ENCODE measurements around the gene BCL2L15. TPM values are rescaled to one million over a fixed set of nuclear protein-coding genes. Genes with fewer than 3 reads are reported as not detected.

BCL2L15 gene
- polyA plus RNA-seq (2013, experiment 1 of 2), result 0.33 TPM
- 0.10 TPM for polyA plus RNA-seq (2013, experiment 2 of 2)

- Histone ChIP-seq H3K27ac (ENCODE audit: low read depth, low read length, severe bottlenecking) (no peak within 1 kb of the TSS), H3K36me3 (ENCODE audit: control insufficient read depth, insufficient read depth, low read length) (no peaks in the 10 kb centered on the region), H3K4me3 (ENCODE audit: extremely low read depth, insufficient read depth, low read length, poor library complexity, severe bottlenecking) (no peak within 1 kb of the TSS), H3K9me3 (ENCODE audit: control insufficient read depth, low read length) (no peaks in the 10 kb centered on the region), H3K4me1 (ENCODE audit: control insufficient read depth, insufficient read depth, low read length, poor library complexity, severe bottlenecking) (no peaks in the 10 kb centered on the region)
- WGBS, 2 experiments (ENCODE audit: insufficient coverage in 2 of 2), result 90 to 100% methylated on average over 2 to 3 of the region's 6 CpGs
These were observed at the start of gene BCL2L15 for GRCh38 chr1:113887402-113888175. Gene BCL2L15 (minus strand): TSS chr1:113887581. CDS start chr1:113887375, 206 bp downstream.

GRCh38 chr1:113937146-113937545 lies 49.8 kb upstream of the BCL2L15 start:
- H3K4me1 ChIP-seq (ENCODE audit: control insufficient read depth, insufficient read depth, low read length, poor library complexity, severe bottlenecking), result peaks cover 2% of the 10 kb centered on the region
- WGBS, 2 experiments (ENCODE audit: insufficient coverage in 2 of 2), result 83% methylated on average over 1 of the region's 1 CpG; no CpG with 5 or more reads in 1 of the 2 experiments
- no peaks in the 10 kb centered on the region for H3K9me3 ChIP-seq (ENCODE audit: control insufficient read depth, low read length)
- no peak overlapping the region for H3K27ac ChIP-seq (ENCODE audit: low read depth, low read length, severe bottlenecking)
- H3K4me3 ChIP-seq (ENCODE audit: extremely low read depth, insufficient read depth, low read length, poor library complexity, severe bottlenecking), result no peak overlapping the region
- peaks cover 25% of the 10 kb centered on the region for H3K36me3 ChIP-seq (ENCODE audit: control insufficient read depth, insufficient read depth, low read length)

- WGBS, 2 experiments (ENCODE audit: insufficient coverage in 2 of 2), result 83% methylated on average over 1 of the region's 1 CpG; no CpG with 5 or more reads in 1 of the 2 experiments
- Histone ChIP-seq H3K9me3 (ENCODE audit: control insufficient read depth, low read length) (no peaks in the 10 kb centered on the region), H3K4me3 (ENCODE audit: extremely low read depth, insufficient read depth, low read length, poor library complexity, severe bottlenecking) (no peak overlapping the region), H3K4me1 (ENCODE audit: control insufficient read depth, insufficient read depth, low read length, poor library complexity, severe bottlenecking) (peaks cover 2% of the 10 kb centered on the region), H3K36me3 (ENCODE audit: control insufficient read depth, insufficient read depth, low read length) (peaks cover 15% of the 10 kb centered on the region), H3K27ac (ENCODE audit: low read depth, low read length, severe bottlenecking) (no peak overlapping the region)
These were observed 48.6 kb upstream of the BCL2L15 start for GRCh38 chr1:113935970-113936369.

GRCh38 chr1:113935176-113935575 lies 47.8 kb upstream of the BCL2L15 start:
- peaks cover 7% of the 10 kb centered on the region for H3K36me3 ChIP-seq (ENCODE audit: control insufficient read depth, insufficient read depth, low read length)
- no peaks in the 10 kb centered on the region for H3K9me3 ChIP-seq (ENCODE audit: control insufficient read depth, low read length)
- H3K27ac ChIP-seq (ENCODE audit: low read depth, low read length, severe bottlenecking), result no peak overlapping the region
- no peak overlapping the region for H3K4me3 ChIP-seq (ENCODE audit: extremely low read depth, insufficient read depth, low read length, poor library complexity, severe bottlenecking)
- 100% methylated on average over 1 of the region's 1 CpG; no CpG with 5 or more reads in 1 of the 2 experiments for WGBS, 2 experiments (ENCODE audit: insufficient coverage in 2 of 2)
- peaks cover 2% of the 10 kb centered on the region for H3K4me1 ChIP-seq (ENCODE audit: control insufficient read depth, insufficient read depth, low read length, poor library complexity, severe bottlenecking)

GRCh38 chr1:113934511-113935055 lies 47.2 kb upstream of the BCL2L15 start:
- peaks cover 2% of the 10 kb centered on the region for H3K4me1 ChIP-seq (ENCODE audit: control insufficient read depth, insufficient read depth, low read length, poor library complexity, severe bottlenecking)
- H3K4me3 ChIP-seq (ENCODE audit: extremely low read depth, insufficient read depth, low read length, poor library complexity, severe bottlenecking), result no peak overlapping the region
- no peaks in the 10 kb centered on the region for H3K9me3 ChIP-seq (ENCODE audit: control insufficient read depth, low read length)
- H3K36me3 ChIP-seq (ENCODE audit: control insufficient read depth, insufficient read depth, low read length), result peaks cover 3% of the 10 kb centered on the region
- 84 to 94% methylated on average over 4 to 5 of the region's 5 CpGs for WGBS, 2 experiments (ENCODE audit: insufficient coverage in 2 of 2)
- H3K27ac ChIP-seq (ENCODE audit: low read depth, low read length, severe bottlenecking), result no peak overlapping the region

- no peak overlapping the region for H3K27ac ChIP-seq (ENCODE audit: low read depth, low read length, severe bottlenecking)
- no peaks in the 10 kb centered on the region for H3K9me3 ChIP-seq (ENCODE audit: control insufficient read depth, low read length)
- peaks cover 3% of the 10 kb centered on the region for H3K36me3 ChIP-seq (ENCODE audit: control insufficient read depth, insufficient read depth, low read length)
- peaks cover 2% of the 10 kb centered on the region for H3K4me1 ChIP-seq (ENCODE audit: control insufficient read depth, insufficient read depth, low read length, poor library complexity, severe bottlenecking)
- no peak overlapping the region for H3K4me3 ChIP-seq (ENCODE audit: extremely low read depth, insufficient read depth, low read length, poor library complexity, severe bottlenecking)
These were observed 46.6 kb upstream of the BCL2L15 start for GRCh38 chr1:113934006-113934405.

GRCh38 chr1:113931451-113931851 lies 44.1 kb upstream of the BCL2L15 start:
- WGBS, 2 experiments (ENCODE audit: insufficient coverage in 2 of 2), result 100% methylated on average over 1 of the region's 3 CpGs
- Histone ChIP-seq H3K4me1 (ENCODE audit: control insufficient read depth, insufficient read depth, low read length, poor library complexity, severe bottlenecking) (peaks cover 5% of the 10 kb centered on the region), H3K27ac (ENCODE audit: low read depth, low read length, severe bottlenecking) (no peak overlapping the region), H3K4me3 (ENCODE audit: extremely low read depth, insufficient read depth, low read length, poor library complexity, severe bottlenecking) (peak overlapping the region; percentile 74), H3K36me3 (ENCODE audit: control insufficient read depth, insufficient read depth, low read length) (peaks cover 3% of the 10 kb centered on the region), H3K9me3 (ENCODE audit: control insufficient read depth, low read length) (no peaks in the 10 kb centered on the region)

- WGBS, 2 experiments (ENCODE audit: insufficient coverage in 2 of 2), result 2% methylated on average over 5 of the region's 8 CpGs; no CpG with 5 or more reads in 1 of the 2 experiments
- H3K9me3 ChIP-seq (ENCODE audit: control insufficient read depth, low read length), result no peaks in the 10 kb centered on the region
- peak overlapping the region; percentile 92 for H3K27ac ChIP-seq (ENCODE audit: low read depth, low read length, severe bottlenecking)
- peak overlapping the region; percentile 74 for H3K4me3 ChIP-seq (ENCODE audit: extremely low read depth, insufficient read depth, low read length, poor library complexity, severe bottlenecking)
- H3K4me1 ChIP-seq (ENCODE audit: control insufficient read depth, insufficient read depth, low read length, poor library complexity, severe bottlenecking), result peaks cover 5% of the 10 kb centered on the region
- H3K36me3 ChIP-seq (ENCODE audit: control insufficient read depth, insufficient read depth, low read length), result peaks cover 3% of the 10 kb centered on the region
These were observed 43.2 kb upstream of the BCL2L15 start for GRCh38 chr1:113930499-113931161.

- Histone ChIP-seq H3K27ac (ENCODE audit: low read depth, low read length, severe bottlenecking) (peak overlapping the region; percentile 92), H3K9me3 (ENCODE audit: control insufficient read depth, low read length) (no peaks in the 10 kb centered on the region), H3K4me1 (ENCODE audit: control insufficient read depth, insufficient read depth, low read length, poor library complexity, severe bottlenecking) (peaks cover 5% of the 10 kb centered on the region), H3K36me3 (ENCODE audit: control insufficient read depth, insufficient read depth, low read length) (peaks cover 3% of the 10 kb centered on the region), H3K4me3 (ENCODE audit: extremely low read depth, insufficient read depth, low read length, poor library complexity, severe bottlenecking) (peak overlapping the region; percentile 74)
- WGBS, 2 experiments (ENCODE audit: insufficient coverage in 2 of 2), result 0 to 1% methylated on average over 38 to 53 of the region's 64 CpGs
These were observed 42.5 kb upstream of the BCL2L15 start for GRCh38 chr1:113929750-113930498.

GRCh38 chr1:113928941-113929749 lies 41.8 kb upstream of the BCL2L15 start, which contains the start of gene HIPK1:
Gene HIPK1 (plus strand): TSS chr1:113929324.
- WGBS, 2 experiments (ENCODE audit: insufficient coverage in 2 of 2), result 0 to 1% methylated on average over 41 to 44 of the region's 61 CpGs
- Histone ChIP-seq H3K36me3 (ENCODE audit: control insufficient read depth, insufficient read depth, low read length) (no peaks in the 10 kb centered on the region), H3K4me1 (ENCODE audit: control insufficient read depth, insufficient read depth, low read length, poor library complexity, severe bottlenecking) (peaks cover 5% of the 10 kb centered on the region)

More at GRCh38 chr1:113928941-113929749, 41.8 kb upstream of the BCL2L15 start, which contains the start of gene HIPK1:
- H3K4me3 ChIP-seq (ENCODE audit: extremely low read depth, insufficient read depth, low read length, poor library complexity, severe bottlenecking), result peak within 1 kb of the TSS; percentile 74
- H3K27ac ChIP-seq (ENCODE audit: low read depth, low read length, severe bottlenecking), result peak within 1 kb of the TSS; percentile 92
- no peaks in the 10 kb centered on the region for H3K9me3 ChIP-seq (ENCODE audit: control insufficient read depth, low read length)
